Neural progenitor cell (in vitro differentiated cells): ENCODE measurements around the gene ADK. TPM values are rescaled to one million over a fixed set of nuclear protein-coding genes. Genes with fewer than 3 reads are reported as not detected.
A peak's percentile ranks its signal among the peaks of the same experiment; 100 is the strongest.

ENCODE experiments used
- DNase-seq: peaks from one replicate; pipeline ENCODE4 v3.0.0-alpha.2; 2016; ENCODE audit warnings: low spot score
- H2AFZ ChIP-seq: fragments of 200-600 bp; sonication (generic); replicated peaks from 2 replicates; pipeline ENCODE4 v1.6.1; 2016; ENCODE audit warnings: antibody characterized with exemption
- H3F3A ChIP-seq: fragments of 200-600 bp; sonication (generic); 2 replicates; pipeline ENCODE4 v1.6.1; 2016; ENCODE audit warnings: antibody characterized with exemption, low read depth
- H3K27ac ChIP-seq: fragments of 200-600 bp; sonication (generic); 2 replicates; pipeline ENCODE4 v1.5.1; 2016; ENCODE audit warnings: mild to moderate bottlenecking
- H3K27me3 ChIP-seq: fragments of 200-600 bp; sonication (generic); 2 replicates; pipeline ENCODE4 v1.6.1; 2016; ENCODE audit warnings: mild to moderate bottlenecking, moderate library complexity
- H3K36me3 ChIP-seq: fragments of 200-600 bp; sonication (generic); 2 replicates; pipeline ENCODE4 v1.5.1; 2016
- H3K4me1 ChIP-seq: fragments of 200-600 bp; sonication (generic); 2 replicates; pipeline ENCODE4 v1.6.1; 2016; ENCODE audit warnings: mixed run types
- H3K4me2 ChIP-seq: fragments of 200-600 bp; sonication (generic); 2 replicates; pipeline ENCODE4 v1.6.1; 2016
- H3K4me3 ChIP-seq: fragments of 200-600 bp; sonication (generic); 2 replicates; pipeline ENCODE4 v1.5.1; 2016
- H3K79me2 ChIP-seq: fragments of 200-600 bp; sonication (generic); 2 replicates; pipeline ENCODE4 v1.6.1; 2016; ENCODE audit warnings: low read depth
- H3K9ac ChIP-seq: fragments of 200-600 bp; sonication (generic); 2 replicates; pipeline ENCODE4 v1.6.1; 2016
- H3K9me3 ChIP-seq: fragments of 200-600 bp; sonication (generic); 2 replicates; pipeline ENCODE4 v1.5.1; 2016; ENCODE audit warnings: low read depth
- H4K20me1 ChIP-seq: fragments of 200-600 bp; sonication (generic); 2 replicates; pipeline ENCODE4 v1.6.1; 2016; ENCODE audit warnings: low read depth
- H3K27ac Mint-ChIP-seq: 3 replicates; pipeline ENCODE4 v1.8.0; 2021; ENCODE audit warnings: mixed read lengths
- H3K27me3 Mint-ChIP-seq: 2 replicates; pipeline ENCODE4 v1.8.0; 2022; ENCODE audit warnings: low read depth, mild to moderate bottlenecking, inconsistent platforms, moderate library complexity, mixed read lengths; ENCODE audit not compliant: insufficient read depth
- H3K36me3 Mint-ChIP-seq: 3 replicates; pipeline ENCODE4 v1.8.0; 2021; ENCODE audit warnings: mixed read lengths
- H3K4me1 Mint-ChIP-seq: 3 replicates; pipeline ENCODE4 v1.8.0; 2021; ENCODE audit warnings: mixed read lengths
- H3K4me3 Mint-ChIP-seq: 3 replicates; pipeline ENCODE4 v1.8.0; 2021; ENCODE audit warnings: mild to moderate bottlenecking, moderate library complexity, mixed read lengths
- H3K9me3 Mint-ChIP-seq: 3 replicates; pipeline ENCODE4 v1.8.0; 2020; ENCODE audit warnings: mixed read lengths
- EZH2 ChIP-seq: fragments of 200-600 bp; sonication (generic); IDR thresholded peaks from 2 replicates; pipeline ENCODE4 v1.6.1; 2017; ENCODE audit warnings: antibody characterized with exemption, mild to moderate bottlenecking, moderate library complexity
- EZH2phosphoT487 ChIP-seq: fragments of 200-600 bp; sonication (generic); IDR thresholded peaks from 2 replicates; pipeline ENCODE4 v1.6.1; 2017; ENCODE audit warnings: antibody characterized with exemption
- total RNA-seq: library from RNA; depleted of rRNA; stranded (reverse); fragments of >200 nt; gene quantifications from 2 replicates; pipeline ENCODE4 v1.2.3, GENCODE V29; 2015; ENCODE audit warnings: low replicate concordance
- TF ChIP-seq, protein P1 (sequence below): fragments of 200-600 bp; sonication (generic); IDR thresholded peaks from 2 replicates; pipeline ENCODE4 v1.5.1; 2017; ENCODE audit warnings: antibody characterized with exemption, mild to moderate bottlenecking

ADK gene
- total RNA-seq, 1 donor from 2014 or later, result 50.9 TPM

DNA sequence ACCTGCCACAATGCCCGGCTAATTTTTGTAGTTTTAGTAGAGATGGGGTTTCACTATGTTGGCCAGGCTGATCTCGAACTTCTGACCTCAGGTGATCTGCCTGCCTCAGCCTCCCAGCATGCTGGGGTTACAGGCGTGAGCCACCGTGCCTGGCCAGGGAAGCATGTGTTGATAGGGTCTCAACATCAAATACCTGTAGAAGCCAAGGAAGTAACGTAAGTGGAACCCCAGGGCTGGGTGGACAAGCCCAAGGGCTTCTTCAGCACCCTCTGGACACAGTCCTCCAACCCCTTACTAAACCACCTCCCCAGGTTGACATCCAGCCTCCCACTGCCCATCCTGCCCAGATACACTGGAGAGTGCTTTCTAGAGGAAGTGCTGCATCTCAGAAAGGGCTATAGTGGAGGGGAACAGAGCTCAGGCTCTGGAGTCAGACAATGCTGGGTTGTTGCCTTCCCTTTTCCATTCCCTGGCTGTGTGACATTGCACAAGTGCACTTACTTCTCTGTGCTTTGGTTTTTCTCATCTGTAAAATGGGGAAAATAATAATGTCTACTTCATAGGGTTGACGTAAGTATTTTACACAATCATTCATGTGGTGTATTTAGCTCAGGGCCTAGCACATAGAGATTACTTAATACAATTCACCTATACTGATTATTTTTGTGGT is 601.5 kb downstream of the ADK start:
- Histone ChIP-seq H4K20me1 (no peaks in the 10 kb centered on the region), H3F3A (peaks cover 12% of the 10 kb centered on the region), H3K79me2 (no peaks in the 10 kb centered on the region), H3K4me2 (no peak overlapping the region), H3K9me3 (no peaks in the 10 kb centered on the region), H2AFZ (no peak overlapping the region), H3K9ac (no peak overlapping the region), H3K4me3 (no peak overlapping the region), H3K27me3 (no peaks in the 10 kb centered on the region), H3K27ac (no peak overlapping the region), H3K4me1 (peaks cover 12% of the 10 kb centered on the region), H3K36me3 (no peaks in the 10 kb centered on the region)
- no peak for DNase-seq
- no peak for TF ChIP-seq EZH2
- no peak for TF ChIP-seq EZH2phosphoT487
- TF ChIP-seq, protein P1, sequence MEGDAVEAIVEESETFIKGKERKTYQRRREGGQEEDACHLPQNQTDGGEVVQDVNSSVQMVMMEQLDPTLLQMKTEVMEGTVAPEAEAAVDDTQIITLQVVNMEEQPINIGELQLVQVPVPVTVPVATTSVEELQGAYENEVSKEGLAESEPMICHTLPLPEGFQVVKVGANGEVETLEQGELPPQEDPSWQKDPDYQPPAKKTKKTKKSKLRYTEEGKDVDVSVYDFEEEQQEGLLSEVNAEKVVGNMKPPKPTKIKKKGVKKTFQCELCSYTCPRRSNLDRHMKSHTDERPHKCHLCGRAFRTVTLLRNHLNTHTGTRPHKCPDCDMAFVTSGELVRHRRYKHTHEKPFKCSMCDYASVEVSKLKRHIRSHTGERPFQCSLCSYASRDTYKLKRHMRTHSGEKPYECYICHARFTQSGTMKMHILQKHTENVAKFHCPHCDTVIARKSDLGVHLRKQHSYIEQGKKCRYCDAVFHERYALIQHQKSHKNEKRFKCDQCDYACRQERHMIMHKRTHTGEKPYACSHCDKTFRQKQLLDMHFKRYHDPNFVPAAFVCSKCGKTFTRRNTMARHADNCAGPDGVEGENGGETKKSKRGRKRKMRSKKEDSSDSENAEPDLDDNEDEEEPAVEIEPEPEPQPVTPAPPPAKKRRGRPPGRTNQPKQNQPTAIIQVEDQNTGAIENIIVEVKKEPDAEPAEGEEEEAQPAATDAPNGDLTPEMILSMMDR, result no peak
- Mint-ChIP-seq H3K4me3 (no peak overlapping the region), H3K27ac (no peak overlapping the region), H3K27me3 (peaks cover 8% of the 10 kb centered on the region), H3K36me3 (no peaks in the 10 kb centered on the region), H3K4me1 (peaks cover 9% of the 10 kb centered on the region), H3K9me3 (peaks cover 4% of the 10 kb centered on the region)

- Mint-ChIP-seq H3K27ac (no peak overlapping the region), H3K4me3 (peak overlapping the region; percentile 14)
- no peak overlapping the region for H2AFZ ChIP-seq
Measured at GRCh38 chr10:74753442-74754211, 602.6 kb downstream of the ADK start.

GRCh38 chr10:74754381-74754821 is 603.4 kb downstream of the ADK start:
- H3K36me3 ChIP-seq, result no peaks in the 10 kb centered on the region
- no peak overlapping the region for H3K4me2 ChIP-seq
- no peaks in the 10 kb centered on the region for H3K9me3 ChIP-seq
- H3K79me2 ChIP-seq, result no peaks in the 10 kb centered on the region
- H3F3A ChIP-seq, result no peaks in the 10 kb centered on the region
- no peak for TF ChIP-seq EZH2
- no peak for TF ChIP-seq EZH2phosphoT487
- TF ChIP-seq, protein P1, result no peak
- Mint-ChIP-seq H3K4me1 (peaks cover 9% of the 10 kb centered on the region), H3K27ac (no peak overlapping the region), H3K4me3 (no peak overlapping the region), H3K36me3 (no peaks in the 10 kb centered on the region), H3K9me3 (peaks cover 4% of the 10 kb centered on the region), H3K27me3 (peaks cover 6% of the 10 kb centered on the region)
- no peak for DNase-seq
- peaks cover under 1% of the 10 kb centered on the region for H3K4me1 ChIP-seq
- no peak overlapping the region for H3K4me3 ChIP-seq
- H2AFZ ChIP-seq, result no peak overlapping the region
- H3K9ac ChIP-seq, result no peak overlapping the region
- no peaks in the 10 kb centered on the region for H4K20me1 ChIP-seq
- H3K27ac ChIP-seq, result no peak overlapping the region
- no peaks in the 10 kb centered on the region for H3K27me3 ChIP-seq

More at GRCh38 chr10:74753442-74754211, 602.6 kb downstream of the ADK start:
- Mint-ChIP-seq H3K4me1 (peaks cover 9% of the 10 kb centered on the region), H3K27me3 (peaks cover 8% of the 10 kb centered on the region), H3K9me3 (peaks cover 4% of the 10 kb centered on the region), H3K36me3 (no peaks in the 10 kb centered on the region)
- TF ChIP-seq EZH2phosphoT487 (no peak), EZH2 (no peak)
- TF ChIP-seq, protein P1, result no peak
- Histone ChIP-seq H3K4me2 (no peak overlapping the region), H3K9ac (no peak overlapping the region), H4K20me1 (no peaks in the 10 kb centered on the region), H3K36me3 (no peaks in the 10 kb centered on the region), H3K27me3 (no peaks in the 10 kb centered on the region), H3K4me1 (peaks cover 8% of the 10 kb centered on the region), H3F3A (peaks cover 8% of the 10 kb centered on the region), H3K79me2 (no peaks in the 10 kb centered on the region), H3K9me3 (no peaks in the 10 kb centered on the region), H3K27ac (no peak overlapping the region), H3K4me3 (no peak overlapping the region)
- no peak for DNase-seq
